OCI-M1 (cell line): Measurements from ENCODE around the gene KRT16.
"Not testable (repeated sequence)": the region's sequence is repeated elsewhere in the genome, so short reads cannot be mapped to it uniquely, and the experiment has no call there.

Experiments used
- DNase-seq: peaks from one replicate; lab custom pipeline; 2025; lab: John Stamatoyannopoulos, UW

KRT16 gene

DNA sequence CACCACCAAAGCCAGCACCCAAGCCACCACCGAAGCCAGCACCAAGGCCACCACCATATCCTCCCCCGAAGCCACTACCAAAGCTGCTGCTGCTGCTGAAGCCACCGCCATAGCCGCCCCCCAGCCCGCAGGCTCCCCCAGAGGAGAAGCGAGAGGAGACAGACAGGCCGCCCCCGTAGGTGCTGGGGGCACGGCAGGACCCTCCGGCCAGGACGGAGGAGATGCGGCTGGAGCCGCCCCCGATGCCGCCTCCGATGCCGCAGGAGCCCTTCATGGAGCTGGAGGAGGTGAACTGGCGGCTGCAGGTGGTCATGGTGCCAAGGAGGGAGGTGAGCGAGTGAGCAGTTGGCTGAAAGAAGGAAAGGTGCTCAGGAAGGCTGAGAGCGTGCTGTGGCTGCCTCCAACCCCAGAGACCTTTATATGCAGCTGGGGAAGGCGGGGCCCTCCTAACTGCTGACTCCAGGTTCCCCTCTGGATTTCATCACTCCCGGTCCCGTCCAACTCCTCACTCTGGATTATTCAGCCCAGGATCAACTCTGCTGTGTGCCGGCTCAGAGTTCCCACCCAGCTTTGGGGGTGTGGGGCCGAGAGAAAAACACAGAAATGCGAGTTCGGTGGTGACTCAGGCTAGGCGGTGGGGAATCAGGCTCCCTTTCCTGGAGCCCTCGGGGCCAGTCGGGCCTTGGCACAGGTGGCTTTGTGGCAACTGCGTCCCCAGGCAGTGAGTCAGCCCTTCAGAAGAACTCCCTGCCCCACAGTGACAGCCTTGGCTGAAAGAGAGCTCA, at the start of gene KRT16:
Gene KRT16 (minus strand): TSS at position 392 of the 785 bp plus-strand sequence. CDS start 79 bp downstream, at position 313.
- not testable (repeated sequence) for DNase-seq

DNA sequence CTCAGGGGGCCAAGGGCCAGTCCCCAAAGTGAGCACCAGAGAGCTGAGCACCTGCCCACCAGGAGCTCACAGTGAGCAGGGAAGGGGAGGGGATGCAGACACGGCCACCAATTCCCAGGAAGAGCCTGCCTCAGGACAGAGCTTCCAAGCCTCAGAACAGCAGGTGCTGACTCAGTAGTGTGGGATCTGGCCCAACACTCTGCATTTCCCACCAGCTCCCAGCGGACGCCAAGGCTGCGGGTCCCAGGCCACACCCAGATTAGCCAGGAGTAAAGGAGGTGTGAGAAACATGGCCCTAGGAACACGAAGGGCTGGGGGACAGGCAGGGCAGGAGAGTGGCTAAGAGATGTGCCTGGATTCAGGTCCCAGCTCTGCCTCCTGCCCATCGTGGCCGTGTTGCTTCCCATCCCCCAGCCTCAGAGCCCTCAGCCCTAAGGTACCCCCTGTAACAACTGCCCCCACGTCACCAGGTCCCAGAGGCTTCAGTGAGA, 47.7 kb upstream of the KRT16 start:
- no peak for DNase-seq

- DNase-seq: no peak
Observed at GRCh38 chr17:41659427-41660212, 47.1 kb upstream of the KRT16 start.

- DNase-seq: no peak
Observed at GRCh38 chr17:41658846-41659245, 46.3 kb upstream of the KRT16 start.

GRCh38 chr17:41657936-41658335, 45.4 kb upstream of the KRT16 start:
- no peak for DNase-seq

DNA sequence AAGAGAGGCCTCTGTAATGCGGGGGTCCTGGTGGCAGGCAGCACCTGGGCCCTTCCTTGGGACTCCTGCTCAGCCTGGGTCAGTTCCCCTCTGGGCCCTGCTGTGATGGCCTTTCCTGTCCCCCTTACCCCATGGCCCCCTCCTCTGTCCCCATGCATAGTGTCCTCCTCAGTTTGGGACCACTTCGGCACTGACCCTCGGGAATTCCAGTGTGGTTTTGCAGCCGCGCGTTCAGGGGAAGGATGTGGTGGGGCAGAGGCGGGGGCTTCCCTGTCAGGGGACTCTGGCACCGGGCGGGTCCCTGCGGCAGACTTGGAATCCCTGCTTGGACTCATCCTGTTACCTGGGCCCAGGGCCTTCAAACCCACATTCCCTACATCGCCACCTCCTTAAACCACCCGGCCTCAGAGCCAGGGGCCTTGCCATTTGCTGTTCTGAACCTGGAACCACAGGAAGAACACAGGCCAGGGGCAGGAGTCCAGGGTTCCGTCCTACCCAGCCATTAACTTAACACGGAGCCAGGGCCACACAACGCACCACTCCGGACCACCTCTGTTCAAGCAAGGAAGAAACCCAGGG, 44.7 kb upstream of the KRT16 start:
- no peak for DNase-seq

DNA sequence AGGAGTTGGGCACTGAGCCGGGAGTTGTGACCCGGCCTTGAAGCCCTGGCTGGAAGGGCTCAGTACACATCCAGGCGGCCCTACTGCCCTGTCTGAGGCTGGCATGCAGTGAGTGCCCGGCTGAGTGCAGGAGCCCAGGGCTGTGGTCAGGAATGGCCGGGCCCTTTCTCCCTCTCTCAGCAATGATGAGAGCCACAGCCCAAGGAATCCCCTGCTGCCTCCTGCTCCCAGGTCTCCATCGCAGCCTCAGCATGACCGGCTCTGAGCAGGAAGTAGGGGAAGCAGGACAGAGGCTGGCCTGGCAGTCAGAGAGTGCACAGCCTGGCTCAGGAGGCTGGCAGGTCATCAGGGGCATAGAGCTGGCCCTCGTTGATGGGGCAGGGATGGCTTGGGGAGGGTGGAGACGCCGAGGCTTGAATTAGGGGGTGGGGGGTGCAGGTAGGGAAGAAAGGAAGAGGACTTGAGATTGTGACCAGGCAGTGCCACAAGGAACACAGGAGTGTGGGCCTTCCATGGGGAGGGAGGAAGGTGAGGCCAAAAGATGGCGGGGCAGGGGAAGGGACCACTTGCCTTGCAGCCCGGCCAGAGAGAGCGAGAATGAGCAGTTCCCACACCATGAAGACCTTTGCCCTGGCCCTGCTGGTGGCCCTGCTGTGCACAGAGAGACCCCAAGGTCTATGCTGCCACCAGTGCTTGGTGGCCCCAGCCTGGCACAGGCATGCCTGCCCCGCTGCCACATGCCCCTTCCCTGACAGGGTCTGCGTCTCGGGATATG, 43.9 kb upstream of the KRT16 start:
- DNase-seq: no peak

DNA sequence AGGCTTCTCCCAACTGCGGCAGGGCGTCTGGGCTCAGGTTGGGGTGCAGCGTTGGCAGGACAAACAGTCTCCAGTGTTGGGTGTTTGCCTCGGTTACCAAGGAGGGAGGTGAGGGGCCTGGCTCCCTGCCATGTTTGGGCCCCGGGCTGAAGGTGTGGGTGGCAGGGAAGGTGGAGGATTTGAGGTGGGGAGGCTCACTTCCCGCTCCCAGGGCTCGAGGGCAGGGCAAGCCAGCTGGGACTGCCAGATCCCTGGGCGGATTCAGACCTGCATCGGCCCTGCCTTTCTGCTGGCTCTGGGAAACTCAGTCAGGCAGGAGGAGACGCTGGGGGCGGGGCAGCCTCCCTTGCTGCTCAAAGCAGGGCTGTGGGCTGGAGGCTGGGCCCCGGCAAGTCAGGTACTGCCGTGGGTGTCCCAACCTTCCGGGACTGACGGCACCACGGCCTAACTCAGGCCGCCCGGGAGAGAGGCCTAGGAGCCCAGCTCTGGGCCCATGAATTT, 43.1 kb upstream of the KRT16 start:
- no peak for DNase-seq

DNA sequence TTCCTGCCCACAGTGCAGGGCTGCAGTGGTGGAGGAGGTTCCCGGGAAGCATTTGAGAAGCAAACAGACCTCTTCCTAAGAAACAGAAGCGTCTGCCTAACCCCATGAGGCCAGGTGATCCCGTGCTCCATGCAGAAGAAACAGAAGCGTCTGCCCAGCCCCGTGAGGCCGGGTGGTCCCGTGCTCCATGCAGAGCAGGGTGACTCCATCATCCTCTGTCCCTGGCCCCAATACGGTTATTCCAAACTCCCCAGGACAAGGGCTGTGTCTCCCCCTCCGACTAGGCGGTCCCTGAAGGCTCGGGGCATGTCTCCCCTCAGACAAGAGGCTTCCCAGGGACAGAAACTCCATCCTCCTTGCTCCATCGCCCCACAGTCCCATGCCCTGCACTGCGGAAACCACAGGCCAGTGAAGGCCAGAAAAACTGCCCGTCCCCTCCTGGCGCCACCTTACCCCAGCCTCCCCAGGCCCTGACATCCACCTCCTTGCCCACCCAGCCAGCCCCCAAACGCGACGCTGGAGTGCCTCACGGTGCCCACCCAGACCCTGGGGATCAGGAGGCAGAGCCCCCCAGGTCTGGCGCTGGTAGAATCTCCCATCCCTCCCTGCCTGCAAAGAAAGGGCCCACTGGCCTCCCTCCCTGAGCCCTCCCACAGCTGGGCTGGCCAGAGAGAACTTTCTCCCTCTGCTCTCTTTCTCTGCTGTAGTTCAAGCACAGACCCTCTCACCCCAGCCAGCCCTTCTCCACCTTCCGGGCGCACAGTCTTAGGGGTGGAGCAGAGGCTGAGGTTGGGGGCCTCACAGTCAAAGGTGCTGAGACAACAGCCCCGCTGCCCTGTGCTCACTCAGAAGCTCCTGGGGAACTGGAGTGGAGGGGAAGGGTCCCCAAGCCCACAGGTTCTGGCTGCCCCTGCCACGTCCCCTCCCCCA, 42.4 kb upstream of the KRT16 start:
- DNase-seq: no peak

GRCh38 chr17:41653892-41654677, 41.5 kb upstream of the KRT16 start:
- DNase-seq: no peak

DNA sequence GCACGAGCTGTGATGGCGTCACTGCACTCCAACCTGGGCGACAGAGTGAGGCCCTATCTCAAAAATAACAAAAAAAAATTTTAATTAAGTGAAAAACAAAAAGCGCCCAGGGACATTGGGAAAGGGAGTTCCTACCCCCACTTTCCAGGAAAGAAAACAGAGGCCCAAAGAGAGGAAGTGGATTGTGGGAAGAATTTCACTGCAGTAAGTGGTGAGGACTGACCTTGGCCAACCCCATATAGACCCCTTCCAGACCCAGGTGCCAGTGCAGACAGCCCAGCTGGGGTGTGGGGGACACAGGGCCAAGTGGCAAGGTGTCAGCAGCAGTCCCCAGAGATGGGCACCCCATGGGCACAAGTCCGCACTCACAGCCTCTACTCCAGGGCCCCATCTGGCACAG, 40.9 kb upstream of the KRT16 start:
- no peak for DNase-seq

GRCh38 chr17:41652461-41652970, 39.9 kb upstream of the KRT16 start:
- no peak for DNase-seq

GRCh38 chr17:41651625-41652460, 39.3 kb upstream of the KRT16 start:
- DNase-seq: no peak

- DNase-seq: no peak
Observed at GRCh38 chr17:41650794-41651624, 38.4 kb upstream of the KRT16 start.

DNA sequence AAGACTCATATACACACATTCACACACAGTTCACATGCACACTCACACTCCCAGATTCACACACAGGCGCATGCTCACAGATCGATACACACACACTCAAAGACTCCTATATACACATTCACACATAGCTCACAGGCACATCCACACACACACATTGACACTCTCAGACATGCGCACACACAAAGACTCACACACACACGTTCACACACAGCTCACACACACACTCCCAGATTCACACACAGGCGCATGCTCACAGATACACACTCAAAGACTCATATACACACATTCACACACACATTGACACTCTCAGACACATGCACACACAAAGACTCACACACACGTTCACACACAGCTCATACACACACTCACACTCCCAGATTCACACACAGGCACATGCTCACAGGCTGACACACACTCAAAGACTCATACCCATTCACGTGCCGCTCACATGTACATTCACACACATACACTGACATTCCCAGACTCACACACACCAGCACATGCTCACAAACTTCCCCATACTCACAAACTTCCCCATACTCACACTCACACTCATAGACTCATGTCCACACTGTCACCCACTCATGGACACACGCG, 37.5 kb upstream of the KRT16 start:
- DNase-seq: no peak

DNA sequence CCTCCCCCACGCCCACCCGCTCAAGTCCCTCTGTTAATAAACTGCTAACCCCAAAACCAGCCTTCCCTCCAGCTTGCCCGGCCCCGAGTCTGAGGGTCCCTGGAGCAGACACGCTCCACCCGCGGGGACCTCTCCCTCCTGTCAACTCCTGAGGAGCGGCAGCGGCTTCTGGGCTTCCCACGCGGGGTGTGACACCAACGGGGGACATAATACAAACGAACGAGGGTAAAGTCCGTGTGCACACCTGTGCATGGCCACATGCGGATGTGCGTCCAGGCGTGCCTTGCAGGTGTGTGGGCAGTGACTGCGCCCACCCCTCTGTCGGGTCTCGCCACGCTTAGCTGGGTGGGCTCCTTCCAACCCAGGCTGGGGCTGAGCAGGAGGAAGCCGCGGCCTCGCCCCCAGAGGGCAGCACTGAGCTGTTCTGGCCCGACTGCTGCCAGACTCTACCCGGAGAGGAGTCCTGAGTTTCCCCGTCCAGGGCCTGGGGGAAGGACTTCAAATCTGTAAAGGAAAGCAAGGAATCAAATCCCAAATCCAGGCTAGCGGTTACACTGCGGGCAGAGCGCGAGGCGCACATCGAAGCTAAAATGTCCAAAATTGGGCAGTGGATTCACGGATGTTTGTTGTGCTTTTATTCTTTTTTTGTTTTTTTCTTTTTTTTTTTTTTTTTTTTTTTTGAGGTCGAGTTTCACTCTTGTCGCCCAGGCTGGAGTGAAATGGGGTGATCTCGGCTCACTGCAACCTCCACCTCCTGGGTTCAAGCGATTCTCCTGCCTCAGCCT, 36.0 kb upstream of the KRT16 start:
- peak; percentile 91 for DNase-seq
